Activated CD8-positive, alpha-beta memory T cell treated with anti-CD3 and anti-CD28 coated beads for 48 hours (primary cell): ENCODE data around the gene KIF25.
"Not testable (repeated sequence)": the region's sequence is repeated elsewhere in the genome, so short reads cannot be mapped to it uniquely, and the experiment has no call there.

Experiments used
- DNase-seq, 3 experiments: peaks; one replicate each; pipeline ENCODE4 v3.0.0-alpha.2; 2020; ENCODE audit warnings: low read depth in 2 of 3, low spot score in 2 of 3

KIF25 gene

DNA sequence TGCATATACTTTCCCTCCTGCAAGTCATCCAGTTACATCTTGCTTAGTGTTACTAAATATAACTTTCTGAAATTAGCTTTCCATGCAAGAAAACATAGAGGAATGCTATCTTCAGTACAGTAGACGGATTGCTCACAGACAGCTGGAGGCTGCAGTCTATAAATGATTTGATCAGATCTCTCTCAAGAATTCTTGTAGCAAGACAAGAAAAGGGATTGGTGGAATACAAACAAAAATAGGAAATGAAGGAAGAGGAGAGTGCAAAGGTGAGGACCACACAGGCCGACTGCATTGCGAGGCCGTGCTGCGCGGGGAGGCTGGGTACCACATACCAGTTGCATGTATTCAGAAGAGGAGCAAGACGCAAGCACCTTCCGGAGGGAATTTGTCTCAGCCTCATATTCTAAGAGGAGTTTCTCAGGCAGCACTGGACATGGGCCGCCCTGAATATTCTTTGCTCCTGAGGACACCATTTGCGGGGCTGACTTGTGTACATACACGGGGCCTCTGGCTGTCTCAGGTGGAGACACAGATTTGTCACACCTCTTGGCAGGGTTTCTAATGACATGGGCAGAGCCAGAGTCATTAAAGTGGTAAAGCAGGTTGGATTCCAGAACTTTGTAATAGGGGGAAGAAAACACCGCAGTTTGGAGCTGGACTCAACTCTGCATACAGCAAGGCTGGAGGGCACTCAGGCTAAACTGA lies 22.7 kb upstream of the KIF25 start:
- no peak for DNase-seq

- DNase-seq = no peak
These were observed 22.0 kb upstream of the KIF25 start for GRCh38 chr6:167975458-167975857.

- not testable (repeated sequence) for DNase-seq
These were observed 21.3 kb upstream of the KIF25 start for GRCh38 chr6:167976116-167976657.

- no peak for DNase-seq
These were observed 20.8 kb upstream of the KIF25 start for GRCh38 chr6:167976708-167977107.

GRCh38 chr6:167977717-167978467 lies 19.6 kb upstream of the KIF25 start:
- no peak for DNase-seq

DNA sequence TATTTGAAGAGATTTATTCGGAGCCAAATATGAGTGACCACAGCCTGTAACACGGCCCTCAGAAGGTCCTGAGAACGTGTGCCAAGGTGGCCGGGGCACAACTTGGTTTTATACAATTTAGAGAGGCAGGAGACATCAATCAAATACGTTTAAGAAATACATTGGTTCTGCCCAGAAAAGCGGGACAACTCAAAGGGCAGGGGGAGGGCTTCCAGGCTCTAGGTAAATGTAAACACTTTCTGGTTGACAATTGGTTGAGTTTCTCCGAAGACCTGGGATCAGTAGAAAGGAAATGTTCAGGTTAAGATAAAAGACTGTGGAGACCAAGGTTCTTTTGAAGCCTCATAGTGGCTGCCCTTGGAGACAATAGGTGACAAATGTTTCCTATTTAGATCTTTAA lies 18.9 kb upstream of the KIF25 start:
- no peak for DNase-seq

DNA sequence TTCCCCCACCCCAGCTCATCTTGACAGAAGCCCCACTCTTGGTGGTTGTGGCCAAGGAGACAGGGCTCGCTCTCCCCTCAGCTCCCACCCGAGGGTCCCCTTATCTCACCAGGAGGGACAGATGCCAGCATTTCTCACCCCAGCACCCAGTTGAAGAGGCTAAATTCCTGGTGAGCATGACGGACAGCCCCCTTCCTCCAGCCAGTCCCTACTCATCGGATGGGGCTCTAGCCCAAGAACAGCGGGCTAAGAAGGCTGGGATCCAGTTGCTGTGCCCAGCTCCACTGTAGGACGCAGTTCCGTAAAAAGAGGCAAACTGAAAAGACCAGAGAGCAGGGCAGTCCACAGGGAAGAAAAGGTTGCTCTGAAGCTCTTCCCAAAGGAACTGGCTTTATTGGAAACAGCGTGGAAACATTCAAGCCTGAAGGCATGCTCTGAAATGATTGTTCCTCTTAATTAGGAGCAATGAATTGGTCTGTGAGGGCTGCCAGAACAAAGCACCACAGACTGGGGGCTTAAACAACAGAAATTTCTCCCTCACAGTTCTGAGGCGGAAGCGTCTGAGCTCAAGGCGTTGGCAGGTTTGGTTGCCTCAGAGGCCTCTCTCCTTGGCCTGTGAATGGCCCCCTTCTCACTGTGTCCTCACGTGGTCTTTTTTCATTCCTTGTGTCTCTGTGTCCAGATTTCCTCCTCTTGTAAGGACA lies 17.9 kb upstream of the KIF25 start:
- no peak for DNase-seq

GRCh38 chr6:167980911-167981580 lies 16.4 kb upstream of the KIF25 start:
- DNase-seq = no peak

DNA sequence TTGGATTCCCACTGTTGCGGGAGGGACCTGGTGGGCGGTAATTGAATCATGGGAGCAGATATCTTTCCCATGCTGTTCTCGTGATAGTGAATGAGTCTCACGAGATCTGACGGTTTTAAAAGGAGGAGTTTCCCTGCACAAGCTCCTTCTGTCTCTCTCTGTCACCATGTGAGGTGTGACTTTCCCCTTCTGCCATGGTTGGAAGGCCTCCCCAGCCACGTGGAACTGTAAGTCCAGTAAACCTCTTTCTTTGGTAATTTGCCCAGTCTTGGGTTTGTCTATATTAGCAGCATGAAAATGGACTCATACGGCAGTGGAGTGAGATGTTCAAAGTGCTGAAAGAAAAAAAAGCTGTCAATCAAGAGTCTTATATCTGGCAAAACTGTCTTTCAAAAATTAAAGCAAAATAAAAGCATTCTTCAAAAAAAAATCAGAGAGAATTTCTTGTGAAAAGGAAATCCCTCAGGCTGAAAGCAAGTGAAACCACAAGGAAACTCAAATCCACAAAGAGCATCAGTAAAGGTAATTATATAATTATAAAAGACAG lies 15.5 kb upstream of the KIF25 start:
- no peak for DNase-seq

DNA sequence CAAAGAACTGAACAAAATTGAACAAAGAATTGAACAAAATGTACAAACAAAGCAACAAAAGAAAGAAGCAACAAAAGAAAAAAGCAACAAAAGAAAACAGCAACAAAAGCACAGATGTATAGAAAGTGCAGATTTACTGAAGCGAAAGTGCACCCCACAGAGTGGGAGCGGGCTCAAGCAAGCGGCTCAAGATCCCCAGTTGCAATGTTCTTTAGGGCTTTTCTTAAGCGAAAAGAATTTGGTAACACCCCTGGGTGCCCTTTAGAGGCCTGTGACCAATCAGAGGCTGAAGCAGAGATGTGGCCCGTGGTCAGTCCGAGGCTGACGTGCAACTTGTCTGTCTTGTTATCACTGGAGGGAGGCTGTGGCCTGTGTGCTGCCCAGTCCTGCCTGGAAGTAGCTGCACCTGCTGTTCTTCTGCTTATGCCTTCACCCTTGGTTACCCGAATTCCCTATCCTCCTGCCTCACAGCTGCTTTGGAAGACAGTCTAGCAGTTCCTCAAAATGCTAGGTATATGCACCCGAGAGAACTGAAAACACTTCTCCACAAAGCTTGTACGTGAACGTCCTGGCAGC lies 13.2 kb upstream of the KIF25 start:
- DNase-seq = no peak

DNA sequence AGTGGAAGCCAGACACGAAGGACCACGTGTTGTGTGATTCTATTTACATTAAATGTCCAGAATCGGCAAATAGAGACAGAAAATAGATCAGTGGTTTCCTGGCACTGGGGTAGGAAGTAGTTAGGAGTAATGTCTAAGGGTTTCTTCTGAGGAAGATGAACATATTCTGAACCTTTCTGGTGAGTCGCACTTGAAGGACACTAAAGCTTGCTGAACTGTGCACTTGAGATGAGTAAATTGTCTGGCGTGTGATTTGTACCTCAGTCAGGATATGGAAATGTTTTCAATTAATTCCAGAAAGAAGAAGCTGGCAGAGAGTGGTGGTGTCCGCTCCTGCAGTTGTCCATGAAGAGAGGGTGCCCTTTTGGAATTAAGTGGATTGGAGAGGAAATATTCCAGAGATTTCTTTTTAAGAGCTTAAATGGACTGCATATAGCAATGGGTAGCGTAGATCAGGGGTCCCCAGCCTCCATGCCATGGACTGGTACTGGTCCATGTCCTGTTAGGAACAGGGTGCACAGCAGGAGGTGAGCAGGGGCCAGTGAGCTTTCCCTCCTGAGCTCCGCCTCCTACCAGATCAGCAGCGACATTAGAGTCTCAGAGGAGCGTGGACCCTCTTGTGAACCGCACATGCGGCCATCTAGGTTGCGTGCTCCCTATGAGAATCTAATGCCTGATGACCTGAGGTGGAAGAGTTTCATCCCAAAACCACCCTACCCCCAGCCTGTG lies 12.4 kb upstream of the KIF25 start:
- DNase-seq = no peak

GRCh38 chr6:167985911-167986595 lies 11.4 kb upstream of the KIF25 start:
- DNase-seq = no peak

DNA sequence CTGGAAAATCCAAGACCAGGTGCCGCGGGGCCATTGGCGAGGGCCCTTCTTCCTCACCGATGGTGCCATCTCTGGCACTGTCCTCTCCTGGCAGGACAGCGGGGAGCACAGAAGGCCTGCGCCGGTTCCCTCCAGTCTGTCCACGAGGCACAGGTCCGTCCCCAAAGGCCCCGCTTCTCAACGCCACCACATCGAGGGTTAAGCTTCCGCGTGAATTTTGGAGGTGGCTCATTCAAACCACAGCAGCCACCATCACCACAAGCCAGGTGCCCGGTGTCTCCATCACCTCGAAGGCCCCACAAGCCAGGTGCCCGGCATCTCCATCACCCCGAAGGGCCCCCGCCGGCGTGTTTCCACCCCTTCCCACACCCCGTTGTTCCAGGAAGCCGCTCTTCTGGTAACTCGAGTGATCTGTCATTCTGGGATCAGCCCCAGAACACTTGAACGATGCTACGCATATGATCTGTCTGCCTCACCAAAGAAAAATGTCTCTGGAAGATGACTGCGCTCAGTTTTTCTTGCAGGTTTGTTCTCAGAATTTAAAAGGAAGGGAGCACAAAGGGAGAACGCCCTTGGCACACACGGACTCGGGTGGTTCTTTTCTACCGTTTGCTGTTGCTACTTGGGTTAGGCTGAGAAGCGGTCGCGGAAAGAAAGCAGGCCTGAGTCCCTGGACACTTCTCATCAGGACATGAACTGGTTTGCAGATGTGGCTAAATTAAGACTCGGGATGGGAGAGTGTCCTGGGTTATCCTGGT lies 9.9 kb upstream of the KIF25 start:
- DNase-seq = no peak

GRCh38 chr6:167988154-167988495 lies 9.3 kb upstream of the KIF25 start:
- DNase-seq = no peak

GRCh38 chr6:167988945-167989841 lies 8.3 kb upstream of the KIF25 start:
- DNase-seq = no peak

GRCh38 chr6:167990016-167990945 lies 7.2 kb upstream of the KIF25 start:
- no peak for DNase-seq

GRCh38 chr6:167993169-167993568 lies 4.3 kb upstream of the KIF25 start:
- no peak for DNase-seq
